NCI-H2196 treated with DMSO at 0.1 percent for 48 hours (cell line): ENCODE measurements around the gene NACC1.

Source experiments
- DNase-seq: peaks from one replicate; lab custom pipeline; 2025; ENCODE audit not compliant: unreplicated experiment; lab: John Stamatoyannopoulos, UW

The NACC1 gene

DNA sequence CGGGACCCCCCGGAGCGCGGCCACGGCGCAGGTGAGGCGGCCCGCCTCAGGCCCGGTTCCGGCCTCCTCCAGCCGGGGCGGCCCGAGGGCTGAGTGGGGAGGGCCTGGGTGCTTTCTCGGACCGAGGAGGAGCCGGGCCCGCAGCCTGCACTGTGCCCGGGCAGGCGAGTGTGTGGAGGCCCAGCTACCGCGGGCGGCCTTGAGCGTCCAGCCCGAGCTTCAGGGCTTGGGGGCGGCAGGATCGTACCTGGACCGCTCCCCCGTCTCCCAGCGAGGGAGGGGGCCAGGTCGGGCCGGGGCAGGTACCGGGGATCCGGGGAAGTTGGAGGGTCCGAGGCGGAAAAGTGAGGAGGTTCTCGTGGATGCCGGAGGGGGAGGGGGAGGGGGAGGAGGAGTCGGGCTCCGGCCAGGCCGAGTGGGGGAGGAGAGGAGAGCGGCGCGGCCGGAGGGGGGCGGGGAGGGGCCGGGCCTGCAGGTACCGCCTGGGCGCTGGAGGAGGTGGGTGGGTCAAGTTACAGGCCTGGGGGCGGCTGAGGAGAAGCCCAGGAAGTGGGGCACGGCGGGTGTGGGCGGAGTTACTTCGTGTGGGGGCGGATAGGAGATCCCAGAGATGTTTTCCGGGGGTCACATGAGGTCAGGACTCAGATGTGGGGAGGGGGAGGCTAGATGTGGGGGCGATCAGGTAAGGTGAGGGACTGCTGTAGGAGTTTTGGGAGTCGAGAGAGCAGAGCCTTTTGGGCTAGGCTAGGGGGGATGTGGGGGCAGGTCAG lies 545 bp downstream of the NACC1 start:
- DNase-seq: peak; percentile 56

DNA sequence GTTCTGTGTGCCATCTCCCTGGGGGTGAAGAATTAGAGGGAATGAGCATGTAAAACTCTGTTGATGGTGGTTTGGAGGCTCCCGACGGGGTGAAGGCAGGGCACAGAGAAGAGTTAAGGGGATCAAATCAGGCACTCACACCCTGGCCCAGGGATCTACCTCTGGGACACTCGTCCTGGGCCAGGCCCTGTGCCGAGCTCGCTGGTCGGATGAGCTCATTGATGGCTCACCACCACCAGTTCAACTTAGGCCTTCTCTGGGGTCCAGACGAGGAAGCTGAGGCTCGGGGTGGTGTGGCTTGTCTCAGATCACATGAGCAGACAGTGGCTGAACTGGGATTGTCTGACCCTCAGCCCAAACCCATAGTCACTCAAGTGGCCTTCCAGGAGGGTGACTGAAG lies 1.6 kb downstream of the NACC1 start:
- DNase-seq: no peak

DNA sequence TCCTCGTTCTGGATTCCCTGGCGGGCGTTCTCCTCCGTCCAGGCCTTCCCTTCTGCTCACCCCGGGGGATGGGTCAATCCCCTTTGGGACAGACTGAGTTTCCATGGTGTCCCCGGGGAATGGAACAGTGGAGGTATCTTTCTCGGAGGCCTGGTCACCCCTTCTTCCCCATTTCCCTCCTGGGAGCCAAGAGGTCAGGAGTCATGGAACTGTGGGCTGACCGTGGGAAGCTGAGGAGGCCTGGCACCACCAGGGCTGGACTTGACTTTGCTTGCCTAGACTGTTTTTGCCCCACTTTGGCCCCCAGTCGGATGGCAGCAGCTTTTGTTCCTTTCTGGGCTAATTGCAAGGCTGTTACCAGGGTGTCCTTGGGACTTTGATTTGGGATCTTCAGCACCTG lies 2.0 kb downstream of the NACC1 start:
- DNase-seq: no peak

DNA sequence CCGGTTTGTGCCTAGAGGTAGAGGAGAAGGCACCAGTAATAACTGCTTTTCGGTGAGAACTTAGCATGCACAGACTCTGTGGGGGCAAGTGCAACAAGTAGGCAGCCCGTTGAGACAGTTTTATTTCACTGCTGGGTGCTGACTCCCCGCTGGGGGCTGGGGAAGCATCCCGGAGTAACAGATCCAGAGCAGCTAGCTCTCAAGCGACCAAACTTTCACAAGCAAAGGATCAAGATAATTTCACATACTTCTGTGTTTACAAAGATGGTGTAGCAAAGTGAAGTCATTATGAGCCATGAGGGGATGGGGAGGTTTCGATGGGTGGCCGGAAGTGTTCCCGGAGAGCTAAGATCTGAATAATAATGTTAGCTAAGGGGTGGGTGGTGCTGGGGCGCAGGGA lies 2.8 kb downstream of the NACC1 start:
- no peak for DNase-seq

DNA sequence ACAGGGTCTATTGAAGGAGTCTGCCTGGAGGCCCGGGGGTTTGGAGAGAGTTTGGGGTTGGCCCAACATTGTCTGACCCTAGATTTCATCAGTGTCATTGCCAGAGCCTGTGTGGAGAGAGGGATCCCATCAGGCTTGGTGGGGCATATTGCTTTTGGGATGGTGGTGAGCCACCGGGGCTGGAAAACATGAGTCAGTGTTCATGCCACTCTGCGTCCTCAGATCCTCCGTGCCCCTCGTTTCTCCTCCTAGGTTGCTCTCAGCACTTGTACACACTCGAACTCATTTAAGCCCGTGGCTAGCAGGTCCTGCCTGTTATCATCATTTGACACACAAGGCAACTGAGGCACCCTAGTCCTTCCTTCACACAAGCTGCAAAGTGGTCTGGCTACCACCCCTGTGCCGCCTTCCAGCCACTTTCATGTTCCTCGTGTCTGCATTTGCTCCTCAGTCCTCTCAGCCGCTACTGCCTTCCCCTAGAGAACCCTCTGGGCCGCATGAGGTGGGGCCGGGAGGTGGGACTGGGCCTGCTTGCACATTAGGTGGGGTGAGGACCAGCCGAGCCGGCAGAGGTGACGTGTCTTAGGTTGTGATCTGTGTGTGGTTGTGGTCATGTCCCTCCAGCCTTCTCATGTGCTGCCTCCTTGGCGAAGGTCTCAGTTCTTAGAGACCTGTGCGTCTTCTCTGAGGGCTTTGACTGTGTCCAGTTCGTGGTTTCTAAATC lies 3.6 kb downstream of the NACC1 start:
- DNase-seq: no peak

DNA sequence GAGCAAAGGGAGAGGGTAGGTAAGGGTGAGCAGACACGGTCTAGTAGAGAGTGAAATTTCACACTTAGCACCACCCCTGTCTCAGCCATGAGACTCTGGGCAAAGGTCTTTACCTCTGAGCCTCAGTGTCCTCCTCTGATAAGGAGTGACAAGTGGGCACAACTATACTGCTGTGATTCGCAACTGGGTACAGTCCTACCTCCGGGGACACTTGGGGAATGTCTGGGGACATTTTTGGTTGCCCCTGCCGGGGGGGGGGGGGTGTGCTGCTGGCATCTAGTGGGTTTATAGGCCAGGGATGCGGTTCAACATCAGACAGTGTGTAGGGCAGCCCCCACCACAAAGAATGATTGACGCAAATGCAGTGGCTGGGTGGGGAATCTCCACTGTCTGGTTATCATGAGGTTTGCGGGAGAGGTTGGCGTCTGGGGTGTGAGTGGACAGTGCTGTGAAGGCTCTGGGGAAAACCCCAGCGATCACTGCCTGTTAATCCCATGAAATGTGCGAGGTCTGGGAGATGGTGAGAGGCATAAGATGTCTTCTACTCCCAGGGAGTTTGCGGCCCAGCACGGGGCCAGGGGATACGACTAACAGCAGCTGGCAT lies 4.3 kb downstream of the NACC1 start:
- DNase-seq: no peak

DNA sequence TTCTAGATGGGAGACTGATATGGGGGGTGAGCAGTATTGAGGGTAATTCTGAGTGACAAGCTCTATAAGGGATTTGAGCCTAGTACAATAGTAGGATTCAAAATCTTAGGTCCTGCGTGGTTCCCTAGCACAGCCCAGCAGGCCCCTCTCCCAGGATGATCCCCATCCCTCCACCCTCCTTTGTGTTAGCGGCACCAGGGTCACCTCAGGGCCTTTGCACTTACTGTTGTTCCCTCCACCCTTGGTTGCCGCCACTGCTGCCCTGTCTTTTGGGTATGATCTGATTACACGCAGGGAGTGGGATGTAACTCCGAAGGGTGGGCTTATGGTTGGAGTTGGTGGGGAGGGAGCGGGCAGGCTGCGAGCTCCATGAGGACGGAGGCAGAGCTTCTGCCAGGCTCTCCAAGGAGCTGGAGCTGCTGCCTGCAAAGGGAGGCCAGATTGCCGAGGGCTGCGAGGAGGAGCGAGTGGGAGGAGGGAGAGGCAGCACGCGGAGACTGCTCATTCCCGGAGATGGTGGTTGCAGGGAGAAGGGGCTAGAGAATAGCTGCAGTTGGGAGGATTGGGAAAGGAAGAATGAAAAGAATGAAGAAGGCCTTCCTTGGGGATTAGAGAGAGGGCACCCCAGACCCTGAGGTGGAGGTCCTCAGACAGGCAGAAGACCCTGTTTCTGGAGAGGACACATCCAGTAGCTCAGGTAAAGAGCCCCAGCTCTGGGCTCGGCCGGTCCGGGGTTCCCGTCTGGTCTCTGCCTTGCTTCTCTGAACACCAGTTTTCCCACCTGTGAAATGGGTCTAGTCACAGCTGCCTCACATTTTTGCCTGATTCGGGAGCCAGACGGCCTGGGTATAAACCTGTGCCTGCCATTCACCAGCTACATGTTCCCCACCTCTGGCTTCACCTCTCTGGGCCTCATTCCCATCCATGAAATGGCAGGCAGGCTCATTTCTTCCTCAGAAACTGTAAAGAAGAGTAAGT lies 5.2 kb downstream of the NACC1 start:
- no peak for DNase-seq

DNA sequence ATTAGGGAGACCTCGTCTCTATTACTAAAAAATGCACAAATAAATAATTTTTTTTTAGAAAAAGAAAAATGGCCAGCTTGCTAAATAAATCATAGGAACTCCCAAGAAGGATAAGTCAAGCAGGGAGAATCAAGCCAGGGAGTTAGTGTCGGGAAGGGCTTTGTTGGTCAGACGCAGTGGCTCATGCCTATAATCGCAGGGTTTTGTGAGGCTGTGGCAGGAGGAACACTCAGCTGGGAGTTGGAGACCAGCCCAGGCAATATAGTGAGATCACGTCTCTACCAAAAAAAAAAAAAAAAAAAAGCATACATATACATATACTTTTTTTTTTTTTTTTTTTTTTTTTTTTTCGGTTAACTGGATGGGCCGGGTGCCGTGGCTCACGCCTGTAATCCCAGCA lies 9.0 kb downstream of the NACC1 start:
- no peak for DNase-seq

DNA sequence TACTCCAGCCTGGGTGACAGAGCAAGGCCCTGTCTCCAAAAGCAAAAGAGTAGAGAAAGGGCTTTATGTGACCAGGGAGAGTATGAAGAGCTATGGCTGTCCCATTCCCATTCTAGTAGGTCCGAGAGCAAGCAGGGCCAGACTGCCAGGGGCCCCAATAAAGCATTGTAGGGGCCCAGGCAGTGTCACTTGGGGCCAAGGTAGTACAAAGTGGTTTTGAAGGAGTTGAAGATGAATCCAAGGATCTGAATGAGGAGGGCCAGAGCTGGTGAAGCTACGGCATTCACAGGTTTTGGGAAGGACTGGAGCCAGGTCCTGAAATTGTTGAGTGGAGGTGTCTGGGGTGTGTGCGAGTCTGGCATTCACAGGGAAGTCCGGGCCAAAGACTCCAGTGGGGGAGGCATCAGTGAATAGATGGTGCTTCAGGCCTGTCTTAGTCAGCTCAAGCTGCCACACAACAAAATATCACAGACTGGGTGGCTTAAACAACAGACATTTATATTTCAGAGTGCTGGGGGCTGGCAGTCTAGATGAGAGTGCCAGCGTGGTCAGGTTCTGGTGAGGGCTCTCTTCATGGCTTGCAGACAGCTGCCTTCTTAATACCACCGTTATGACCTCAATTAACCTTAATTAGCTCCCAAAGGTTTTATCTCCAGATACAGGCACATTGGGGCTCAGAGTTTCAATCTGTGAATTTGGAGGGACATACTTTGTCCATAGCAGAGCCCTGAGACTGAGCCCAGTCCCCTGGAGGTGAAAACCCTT lies 9.9 kb downstream of the NACC1 start:
- no peak for DNase-seq

DNA sequence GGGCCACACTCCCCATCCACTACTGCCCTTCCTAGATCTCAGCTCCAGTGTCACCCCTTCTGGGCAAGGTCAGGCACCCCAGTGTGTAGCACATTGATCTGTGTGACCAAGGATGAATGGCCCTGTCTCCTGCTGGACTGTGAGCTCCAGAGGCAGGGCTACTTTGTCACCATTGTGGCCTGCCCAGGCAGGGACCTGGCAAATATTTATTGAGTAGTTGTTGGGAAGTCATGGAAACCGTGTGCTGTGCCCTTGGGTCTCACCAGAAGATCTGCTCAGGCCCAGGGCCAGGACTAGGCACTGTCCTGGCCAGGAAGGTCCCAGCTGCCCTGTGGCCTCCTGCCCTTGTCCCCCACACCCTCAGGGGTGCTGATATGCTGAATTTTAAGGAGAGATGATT lies 10.5 kb downstream of the NACC1 start:
- no peak for DNase-seq

DNA sequence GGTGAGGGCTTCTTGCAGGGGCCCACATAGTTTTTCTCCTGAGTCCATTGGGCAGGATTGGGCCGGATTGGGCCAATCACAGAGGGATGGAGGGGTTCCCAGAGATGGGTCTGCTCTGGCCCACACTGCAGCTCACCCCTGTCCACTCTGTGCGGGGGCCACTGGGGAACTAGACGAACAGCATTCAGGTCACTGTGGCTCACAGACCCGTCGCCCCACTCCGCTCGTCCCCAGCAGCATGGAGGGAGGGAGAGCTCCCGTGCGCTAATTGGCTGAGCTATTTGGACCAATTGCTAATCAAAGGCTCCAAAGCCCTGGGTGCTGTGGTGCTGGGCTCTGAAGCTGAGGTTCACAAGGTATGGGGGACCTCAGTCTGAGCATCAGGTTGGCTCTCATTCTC lies 11.3 kb downstream of the NACC1 start:
- no peak for DNase-seq

DNA sequence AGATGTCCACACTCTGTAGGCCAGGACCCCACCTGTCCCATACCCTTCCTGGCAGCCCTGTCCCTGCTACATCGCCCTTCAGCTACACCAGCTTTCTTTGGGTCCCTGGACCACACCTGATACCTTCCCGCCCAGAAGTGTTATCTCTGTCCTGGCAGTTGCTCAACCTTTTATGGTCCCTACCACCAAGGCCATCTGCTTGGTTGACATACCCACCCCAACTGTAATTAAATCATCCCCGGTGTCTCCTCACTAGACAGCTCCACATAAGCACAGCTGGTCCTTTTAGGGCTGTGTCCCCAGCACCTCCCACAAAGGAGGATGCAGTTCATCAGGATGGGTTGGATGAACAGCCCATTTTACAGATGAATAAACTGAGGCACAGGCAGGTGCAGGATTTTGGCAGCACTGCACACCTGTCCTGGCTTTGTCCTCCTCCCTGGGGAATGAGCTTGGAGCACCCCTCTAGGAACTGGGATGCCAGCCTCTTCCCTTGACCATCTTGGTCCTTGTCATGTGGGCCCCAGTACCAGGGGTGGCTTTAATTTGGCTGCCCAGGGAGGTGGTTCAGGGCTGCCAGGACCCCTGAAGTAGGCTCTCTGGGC lies 12.9 kb downstream of the NACC1 start:
- DNase-seq: no peak

DNA sequence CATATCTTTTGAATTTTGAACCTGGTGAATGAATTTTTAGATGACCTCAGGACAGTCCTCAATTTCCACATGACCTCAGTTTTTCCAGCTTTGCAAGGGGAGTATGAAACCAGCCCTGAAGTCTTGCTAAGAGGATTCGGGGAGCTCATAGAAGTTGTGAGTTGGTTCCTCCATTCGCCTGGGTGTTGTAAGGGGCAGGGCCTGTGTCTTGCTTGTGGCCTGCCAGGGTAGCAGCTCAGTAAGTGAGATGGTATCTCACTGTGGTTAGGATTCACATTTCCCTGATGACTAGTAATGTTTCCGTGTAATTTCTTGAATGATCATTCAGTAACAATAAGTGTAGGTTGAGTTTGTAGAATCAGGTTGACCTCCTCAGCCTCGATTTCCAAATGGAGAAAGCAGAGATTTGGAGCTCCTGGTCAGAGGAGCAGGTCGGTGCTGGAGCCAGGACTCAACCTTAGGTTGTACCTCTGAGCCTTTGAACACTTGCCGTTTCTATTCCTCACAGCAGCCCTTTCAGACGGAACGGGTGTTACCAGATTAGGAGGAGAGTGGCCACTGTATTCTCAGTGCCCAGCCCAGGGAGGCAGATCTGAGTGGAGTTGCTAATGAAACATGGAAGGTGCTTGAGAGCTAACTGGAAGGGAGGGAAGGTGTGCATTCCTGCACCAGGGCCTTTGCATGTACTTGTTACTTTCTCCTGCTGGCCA lies 14.6 kb downstream of the NACC1 start:
- no peak for DNase-seq

DNA sequence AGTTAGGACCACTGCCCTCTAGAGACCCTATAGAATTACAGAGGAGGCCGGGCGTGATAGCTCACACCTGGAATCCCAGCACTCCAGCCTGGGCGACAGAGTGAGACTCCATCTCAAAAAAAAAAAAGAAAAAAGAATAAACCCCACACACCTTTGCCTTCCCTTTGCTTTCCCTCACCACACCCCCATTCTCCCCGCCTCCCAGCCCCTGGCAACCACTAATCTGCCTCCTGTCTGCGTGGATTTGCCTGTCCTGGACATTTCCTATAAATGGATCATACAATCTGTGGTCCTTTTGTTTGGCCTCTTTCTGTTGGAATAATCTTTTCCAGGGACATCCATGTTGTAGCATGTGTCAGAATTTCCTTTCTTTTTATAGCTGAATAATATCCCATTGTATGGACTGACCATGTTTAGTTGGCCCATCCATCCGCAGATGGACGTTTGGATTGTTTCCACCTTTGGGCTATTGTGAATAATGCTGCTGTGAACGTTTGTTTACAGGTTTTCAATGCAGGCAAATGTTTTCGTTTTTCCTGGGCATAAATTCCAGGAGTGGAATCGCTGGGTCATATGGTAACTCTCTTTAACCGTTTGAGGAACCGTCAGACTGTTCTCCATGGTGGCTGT lies 15.3 kb downstream of the NACC1 start:
- no peak for DNase-seq

DNA sequence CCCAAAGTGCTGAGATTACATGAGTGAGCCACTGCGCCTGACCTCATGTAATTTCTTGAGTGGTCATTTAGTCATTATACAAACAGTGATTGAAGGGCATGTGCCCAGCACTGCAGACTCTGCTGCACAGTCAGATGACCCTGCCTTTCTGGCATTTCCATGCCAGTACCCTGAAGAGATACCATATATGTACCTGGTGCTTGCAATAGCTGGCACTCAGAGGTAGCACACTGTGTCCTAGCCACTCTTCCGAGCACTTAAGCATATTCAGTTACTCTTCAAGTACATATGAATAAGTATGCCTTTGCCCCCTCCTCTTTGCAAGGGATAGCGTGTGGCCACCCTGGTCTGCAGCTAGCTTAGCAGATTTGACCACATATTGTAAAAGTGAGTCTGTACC lies 16.6 kb downstream of the NACC1 start:
- DNase-seq: no peak

DNA sequence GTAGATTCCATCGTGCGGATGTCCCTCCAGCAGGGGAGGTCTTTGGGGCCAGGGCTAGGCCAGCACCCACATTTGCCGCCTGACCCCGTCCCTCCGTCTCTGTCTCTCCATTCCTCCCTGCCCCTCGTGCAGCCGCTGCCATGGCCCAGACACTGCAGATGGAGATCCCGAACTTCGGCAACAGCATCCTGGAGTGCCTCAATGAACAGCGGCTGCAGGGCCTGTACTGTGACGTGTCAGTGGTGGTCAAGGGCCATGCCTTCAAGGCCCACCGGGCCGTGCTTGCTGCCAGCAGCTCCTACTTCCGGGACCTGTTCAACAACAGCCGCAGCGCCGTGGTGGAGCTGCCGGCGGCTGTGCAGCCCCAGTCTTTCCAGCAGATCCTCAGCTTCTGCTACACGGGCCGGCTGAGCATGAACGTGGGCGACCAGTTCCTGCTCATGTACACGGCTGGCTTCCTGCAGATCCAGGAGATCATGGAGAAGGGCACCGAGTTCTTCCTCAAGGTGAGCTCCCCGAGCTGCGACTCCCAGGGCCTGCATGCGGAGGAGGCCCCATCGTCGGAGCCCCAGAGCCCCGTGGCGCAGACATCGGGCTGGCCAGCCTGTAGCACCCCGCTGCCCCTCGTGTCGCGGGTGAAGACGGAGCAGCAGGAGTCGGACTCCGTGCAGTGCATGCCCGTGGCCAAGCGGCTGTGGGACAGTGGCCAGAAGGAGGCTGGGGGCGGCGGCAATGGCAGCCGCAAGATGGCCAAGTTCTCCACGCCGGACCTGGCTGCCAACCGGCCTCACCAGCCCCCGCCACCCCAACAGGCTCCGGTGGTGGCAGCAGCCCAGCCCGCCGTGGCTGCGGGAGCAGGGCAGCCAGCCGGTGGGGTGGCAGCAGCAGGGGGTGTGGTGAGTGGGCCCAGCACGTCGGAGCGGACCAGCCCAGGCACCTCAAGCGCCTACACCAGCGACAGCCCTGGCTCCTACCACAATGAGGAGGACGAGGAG lies 17.3 kb downstream of the NACC1 start:
- no peak for DNase-seq

DNA sequence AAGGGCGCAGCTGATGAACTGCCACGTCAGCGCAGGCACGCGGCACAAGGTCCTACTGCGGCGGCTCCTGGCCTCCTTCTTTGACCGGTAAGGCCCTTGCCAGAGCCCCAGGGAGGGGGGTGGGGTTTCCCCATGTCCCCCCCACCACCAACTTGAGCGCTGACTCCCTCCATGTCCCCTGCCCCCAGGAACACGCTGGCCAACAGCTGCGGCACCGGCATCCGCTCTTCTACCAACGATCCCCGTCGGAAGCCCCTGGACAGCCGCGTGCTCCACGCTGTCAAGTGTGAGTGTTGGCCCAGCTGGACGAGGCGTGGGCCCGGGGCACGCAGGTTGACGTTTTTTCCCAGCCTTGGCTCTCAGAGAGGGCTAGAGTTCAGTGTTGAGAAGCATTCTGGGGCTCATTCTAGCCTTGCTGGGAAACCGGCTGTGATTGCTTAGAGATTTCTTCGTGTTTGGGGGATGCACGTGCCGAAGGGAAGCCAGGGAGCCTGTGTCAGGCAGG lies 19.3 kb downstream of the NACC1 start:
- DNase-seq: no peak
